Measurements from ENCODE around the gene BATF3.

DNA sequence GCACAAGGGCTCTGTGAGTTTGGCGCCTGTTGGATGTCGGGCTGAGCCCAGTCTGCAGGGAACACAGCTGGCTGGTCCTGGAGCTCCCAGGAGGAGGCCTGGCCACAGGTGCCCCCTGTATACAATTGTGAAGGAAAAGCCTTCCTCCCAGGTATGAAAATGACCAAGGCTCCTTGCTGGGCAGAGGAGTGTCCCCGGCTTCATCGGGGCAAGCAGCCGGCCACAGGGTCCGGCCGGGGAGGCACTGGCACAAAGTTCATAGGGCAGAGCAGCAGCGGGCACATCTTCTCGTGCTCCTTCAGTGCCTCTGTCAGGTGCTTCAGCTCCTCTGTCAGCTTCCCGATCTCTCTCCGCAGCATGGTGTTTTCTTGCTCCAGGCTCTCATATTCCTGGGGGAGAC is 13.0 kb downstream of the BATF3 start:
- TF ChIP-seq, protein P1, sequence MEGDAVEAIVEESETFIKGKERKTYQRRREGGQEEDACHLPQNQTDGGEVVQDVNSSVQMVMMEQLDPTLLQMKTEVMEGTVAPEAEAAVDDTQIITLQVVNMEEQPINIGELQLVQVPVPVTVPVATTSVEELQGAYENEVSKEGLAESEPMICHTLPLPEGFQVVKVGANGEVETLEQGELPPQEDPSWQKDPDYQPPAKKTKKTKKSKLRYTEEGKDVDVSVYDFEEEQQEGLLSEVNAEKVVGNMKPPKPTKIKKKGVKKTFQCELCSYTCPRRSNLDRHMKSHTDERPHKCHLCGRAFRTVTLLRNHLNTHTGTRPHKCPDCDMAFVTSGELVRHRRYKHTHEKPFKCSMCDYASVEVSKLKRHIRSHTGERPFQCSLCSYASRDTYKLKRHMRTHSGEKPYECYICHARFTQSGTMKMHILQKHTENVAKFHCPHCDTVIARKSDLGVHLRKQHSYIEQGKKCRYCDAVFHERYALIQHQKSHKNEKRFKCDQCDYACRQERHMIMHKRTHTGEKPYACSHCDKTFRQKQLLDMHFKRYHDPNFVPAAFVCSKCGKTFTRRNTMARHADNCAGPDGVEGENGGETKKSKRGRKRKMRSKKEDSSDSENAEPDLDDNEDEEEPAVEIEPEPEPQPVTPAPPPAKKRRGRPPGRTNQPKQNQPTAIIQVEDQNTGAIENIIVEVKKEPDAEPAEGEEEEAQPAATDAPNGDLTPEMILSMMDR (IDR thresholded peaks at IDR 0.05; ENCODE audit: insufficient read depth, low read length, poor library complexity, severe bottlenecking): no peak
- no peak for TF ChIP-seq EZH2phosphoT487 (conservative IDR thresholded peaks at IDR 0.05; ENCODE audit: low read length)

Data from SU-DHL-6 (cell line).